Measurements from ENCODE around the gene KLHL36. TPM values are rescaled to one million over a fixed set of nuclear protein-coding genes. Genes with fewer than 3 reads are reported as not detected.
A peak's percentile ranks its signal among the peaks of the same experiment; 100 is the strongest.

The KLHL36 gene
- total RNA-seq, 2 donors from 2014 or later = 36.2 to 44.1 TPM

- peaks cover 0 to 22% of the 10 kb centered on the region in 2 donors for H3K4me1 ChIP-seq
- TF ChIP-seq, protein P1, sequence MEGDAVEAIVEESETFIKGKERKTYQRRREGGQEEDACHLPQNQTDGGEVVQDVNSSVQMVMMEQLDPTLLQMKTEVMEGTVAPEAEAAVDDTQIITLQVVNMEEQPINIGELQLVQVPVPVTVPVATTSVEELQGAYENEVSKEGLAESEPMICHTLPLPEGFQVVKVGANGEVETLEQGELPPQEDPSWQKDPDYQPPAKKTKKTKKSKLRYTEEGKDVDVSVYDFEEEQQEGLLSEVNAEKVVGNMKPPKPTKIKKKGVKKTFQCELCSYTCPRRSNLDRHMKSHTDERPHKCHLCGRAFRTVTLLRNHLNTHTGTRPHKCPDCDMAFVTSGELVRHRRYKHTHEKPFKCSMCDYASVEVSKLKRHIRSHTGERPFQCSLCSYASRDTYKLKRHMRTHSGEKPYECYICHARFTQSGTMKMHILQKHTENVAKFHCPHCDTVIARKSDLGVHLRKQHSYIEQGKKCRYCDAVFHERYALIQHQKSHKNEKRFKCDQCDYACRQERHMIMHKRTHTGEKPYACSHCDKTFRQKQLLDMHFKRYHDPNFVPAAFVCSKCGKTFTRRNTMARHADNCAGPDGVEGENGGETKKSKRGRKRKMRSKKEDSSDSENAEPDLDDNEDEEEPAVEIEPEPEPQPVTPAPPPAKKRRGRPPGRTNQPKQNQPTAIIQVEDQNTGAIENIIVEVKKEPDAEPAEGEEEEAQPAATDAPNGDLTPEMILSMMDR (IDR thresholded peaks at IDR 0.05) = no peak
- H3K27ac ChIP-seq = no peak overlapping the region
Measured at GRCh38 chr16:84613408-84614072, 34.8 kb upstream of the KLHL36 start.

DNA sequence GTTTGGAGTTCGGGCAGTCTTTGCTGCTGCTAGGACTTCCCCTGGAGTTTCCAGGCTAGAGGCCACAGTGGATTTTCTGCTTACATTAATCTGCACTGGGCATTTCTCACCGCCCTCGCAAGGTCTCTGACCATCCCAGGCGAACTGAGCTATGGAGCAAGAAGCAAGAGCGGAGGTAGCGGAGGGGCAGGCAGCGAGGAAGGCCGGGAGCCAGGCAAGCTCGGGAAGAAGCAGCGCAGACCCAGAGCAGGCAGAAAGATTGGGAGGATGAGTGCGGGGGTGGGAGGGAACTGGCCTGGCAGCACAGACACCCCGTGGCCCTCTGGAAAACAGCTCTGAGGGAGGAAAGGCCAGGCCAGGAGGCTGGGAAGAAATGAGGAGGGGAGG is 34.2 kb upstream of the KLHL36 start:
- Histone ChIP-seq H3K4me3 (no peak overlapping the region), H3K4me1 (peaks cover 0 to 27% of the 10 kb centered on the region in 2 donors), H3K27me3 (no peaks in the 10 kb centered on the region), H3K36me3 (no peaks in the 10 kb centered on the region), H3K27ac (no peak overlapping the region), H3K9me3 (no peaks in the 10 kb centered on the region)
- no peak for DNase-seq (ENCODE audit: low spot score)
- TF ChIP-seq, protein P1 (IDR thresholded peaks at IDR 0.05) = no peak

More at GRCh38 chr16:84613408-84614072, 34.8 kb upstream of the KLHL36 start:
- no peak for DNase-seq (ENCODE audit: low spot score)
- Histone ChIP-seq H3K36me3 (no peaks in the 10 kb centered on the region), H3K27me3 (no peaks in the 10 kb centered on the region), H3K9me3 (no peaks in the 10 kb centered on the region), H3K4me3 (no peak overlapping the region)

GRCh38 chr16:84614623-84614967 is 33.7 kb upstream of the KLHL36 start:
- H3K4me3 ChIP-seq = no peak overlapping the region

DNA sequence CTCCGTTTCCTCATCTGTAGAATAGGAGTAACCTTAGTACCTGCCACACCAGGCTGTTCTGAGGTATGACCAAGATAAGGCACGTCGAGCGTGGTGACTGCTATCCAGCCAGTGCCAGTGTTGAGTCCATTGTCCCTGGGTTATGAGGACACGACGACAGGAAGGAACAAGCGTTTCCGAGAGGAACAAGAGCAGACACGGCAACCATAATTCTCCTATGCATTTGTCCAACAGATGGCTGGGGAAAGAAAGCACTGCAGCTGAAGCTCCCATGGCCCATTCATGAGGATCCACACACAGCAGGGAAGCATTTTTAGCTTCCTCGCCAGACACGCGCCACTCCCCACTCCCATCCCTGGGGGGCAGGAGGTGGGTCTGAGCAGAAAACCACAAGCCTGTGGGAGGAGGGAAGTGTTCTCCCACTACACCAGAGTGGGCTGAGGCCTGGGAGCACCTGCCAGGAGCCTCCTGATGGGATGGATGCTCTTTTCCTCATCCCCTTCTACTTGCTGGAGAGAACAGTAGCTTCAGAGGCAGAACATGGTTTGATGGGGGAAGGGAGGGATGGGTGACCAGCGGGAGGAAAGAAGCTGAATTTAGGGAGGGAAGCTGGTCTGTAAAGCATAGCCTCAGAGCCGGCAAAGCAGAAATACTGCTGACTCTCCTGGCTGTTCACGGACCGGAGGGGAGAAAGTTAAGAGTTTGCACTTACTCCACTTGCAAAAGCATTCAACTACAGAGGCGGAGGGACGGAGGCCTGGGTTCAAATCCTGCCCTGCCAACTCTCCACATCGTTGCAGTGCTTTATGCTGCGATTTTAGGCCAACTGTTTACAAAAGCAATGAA is 33.1 kb upstream of the KLHL36 start:
- Histone ChIP-seq H3K27me3 (no peaks in the 10 kb centered on the region), H3K36me3 (no peaks in the 10 kb centered on the region), H3K9me3 (no peaks in the 10 kb centered on the region), H3K4me3 (no peak overlapping the region), H3K27ac (no peak overlapping the region), H3K4me1 (peaks cover 0 to 28% of the 10 kb centered on the region in 2 donors)
- TF ChIP-seq, protein P1 (IDR thresholded peaks at IDR 0.05) = no peak
- no peak for DNase-seq (ENCODE audit: low spot score)

More at GRCh38 chr16:84614623-84614967, 33.7 kb upstream of the KLHL36 start:
- Histone ChIP-seq H3K4me1 (peaks cover 0 to 28% of the 10 kb centered on the region in 2 donors), H3K27ac (no peak overlapping the region), H3K27me3 (no peaks in the 10 kb centered on the region), H3K9me3 (no peaks in the 10 kb centered on the region), H3K36me3 (no peaks in the 10 kb centered on the region)
- DNase-seq (ENCODE audit: low spot score) = no peak
- TF ChIP-seq, protein P1 (IDR thresholded peaks at IDR 0.05) = no peak

DNA sequence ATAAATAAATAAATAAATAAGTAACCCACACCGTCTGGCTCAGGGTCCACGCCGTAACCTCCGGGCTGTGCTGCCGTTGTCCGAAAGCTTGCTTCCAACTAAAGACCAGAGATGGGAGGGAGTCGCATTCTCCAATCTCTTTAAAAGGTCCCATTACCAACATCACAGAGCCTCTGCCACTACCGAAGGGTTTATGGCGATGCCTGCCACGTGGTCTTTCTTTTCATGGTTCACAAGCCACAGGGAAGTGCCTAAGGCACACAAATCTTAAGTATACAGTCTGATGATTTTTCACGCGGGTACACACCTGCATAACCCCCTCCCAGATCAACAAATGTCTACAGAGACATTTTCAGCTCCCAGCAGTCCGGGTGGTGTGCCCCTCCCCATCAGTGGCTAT is 31.8 kb upstream of the KLHL36 start:
- Histone ChIP-seq H3K4me1 (peaks cover 0 to 28% of the 10 kb centered on the region in 2 donors), H3K27ac (no peak overlapping the region), H3K9me3 (no peaks in the 10 kb centered on the region), H3K27me3 (no peaks in the 10 kb centered on the region), H3K36me3 (no peaks in the 10 kb centered on the region), H3K4me3 (peak overlapping the region in 1 of 2 donors; percentile 76)
- DNase-seq (ENCODE audit: low spot score) = no peak
- TF ChIP-seq, protein P1 (IDR thresholded peaks at IDR 0.05) = no peak

Measured in right atrium auricular region (tissue), 2 donors.